H9 (cell line): ENCODE data around the gene TBRG1. TPM values are rescaled to one million over a fixed set of nuclear protein-coding genes. Genes with fewer than 3 reads are reported as not detected.

Experiments
- DNase-seq: peaks from one replicate; pipeline ENCODE4 v3.0.0-alpha.2; 2017
- H2AFZ ChIP-seq: one replicate; pipeline ENCODE4 v1.6.1; 2013; ENCODE audit warnings: mild to moderate bottlenecking, low read length, control low read depth, moderate library complexity
- H2AK5ac ChIP-seq: 2 replicates; pipeline ENCODE4 v1.6.1; 2013; ENCODE audit warnings: low read length, control low read depth, mixed read lengths; ENCODE audit not compliant: insufficient read length
- H2BK120ac ChIP-seq: one replicate; pipeline ENCODE4 v1.6.1; 2013; ENCODE audit warnings: low read depth, mild to moderate bottlenecking, low read length, control low read depth, inconsistent platforms; ENCODE audit not compliant: poor library complexity, severe bottlenecking
- H2BK12ac ChIP-seq: 2 replicates; pipeline ENCODE4 v1.6.1; 2013; ENCODE audit warnings: low read length, control low read depth, mixed read lengths, low read depth; ENCODE audit not compliant: insufficient read length
- H2BK15ac ChIP-seq: 2 replicates; pipeline ENCODE4 v1.6.1; 2013; ENCODE audit warnings: low read depth, low read length, control low read depth
- H2BK20ac ChIP-seq: one replicate; pipeline ENCODE4 v1.6.1; 2013; ENCODE audit warnings: low read depth, mild to moderate bottlenecking, low read length, control low read depth, inconsistent platforms; ENCODE audit not compliant: poor library complexity, severe bottlenecking
- H2BK5ac ChIP-seq: 2 replicates; pipeline ENCODE4 v1.6.1; 2013; ENCODE audit warnings: low read length, control low read depth, mixed read lengths; ENCODE audit not compliant: insufficient read length
- H3K14ac ChIP-seq: 2 replicates; pipeline ENCODE4 v1.6.1; 2013; ENCODE audit warnings: low read length, control low read depth; ENCODE audit not compliant: insufficient read depth
- H3K18ac ChIP-seq: 2 replicates; pipeline ENCODE4 v1.6.1; 2013; ENCODE audit warnings: low read depth, mild to moderate bottlenecking, mixed read lengths, low read length, control low read depth; ENCODE audit not compliant: insufficient read length
- H3K23ac ChIP-seq: 2 replicates; pipeline ENCODE4 v1.6.1; 2013; ENCODE audit warnings: low read length, control low read depth, mixed read lengths, low read depth; ENCODE audit not compliant: insufficient read length
- H3K23me2 ChIP-seq: 2 replicates; pipeline ENCODE4 v1.6.1; 2013; ENCODE audit warnings: low read depth, mild to moderate bottlenecking, mixed read lengths, low read length, control low read depth; ENCODE audit not compliant: insufficient read length, poor library complexity, severe bottlenecking
- H3K27ac ChIP-seq: 2 replicates; pipeline ENCODE4 v1.5.1; 2013; ENCODE audit warnings: low read length, control low read depth, mixed read lengths, low read depth; ENCODE audit not compliant: insufficient read length
- H3K27me3 ChIP-seq: 2 replicates; pipeline ENCODE4 v1.6.1; 2013; ENCODE audit warnings: low read length, control low read depth, inconsistent platforms; ENCODE audit not compliant: insufficient read depth
- H3K4ac ChIP-seq: 2 replicates; pipeline ENCODE4 v1.6.1; 2013; ENCODE audit warnings: low read depth, mild to moderate bottlenecking, control low read depth, inconsistent platforms, low read length, moderate library complexity
- H3K4me1 ChIP-seq: 2 replicates; pipeline ENCODE4 v1.6.1; 2013; ENCODE audit warnings: low read length, control low read depth, inconsistent platforms; ENCODE audit not compliant: insufficient read depth
- H3K4me2 ChIP-seq: 2 replicates; pipeline ENCODE4 v1.6.1; 2013; ENCODE audit warnings: low read length, control low read depth, mixed read lengths; ENCODE audit not compliant: insufficient read length, insufficient read depth
- H3K56ac ChIP-seq: 2 replicates; pipeline ENCODE4 v1.6.1; 2013; ENCODE audit warnings: low read depth, mild to moderate bottlenecking, mixed read lengths, low read length, control low read depth; ENCODE audit not compliant: insufficient read length
- H3K79me1 ChIP-seq: 2 replicates; pipeline ENCODE4 v1.6.1; 2013; ENCODE audit warnings: low read depth, mild to moderate bottlenecking, moderate library complexity, low read length, control low read depth, inconsistent platforms; ENCODE audit not compliant: insufficient read depth, poor library complexity, severe bottlenecking
- H3K79me2 ChIP-seq: 2 replicates; pipeline ENCODE4 v1.6.1; 2013; ENCODE audit warnings: low read length, control low read depth, inconsistent platforms; ENCODE audit not compliant: insufficient read depth
- H3K9ac ChIP-seq: 2 replicates; pipeline ENCODE4 v1.6.1; 2013; ENCODE audit warnings: low read length, control low read depth, mixed read lengths; ENCODE audit not compliant: insufficient read length; ENCODE audit errors: extremely low read depth
- H3K9me3 ChIP-seq: one replicate; pipeline ENCODE4 v1.6.1; 2013; ENCODE audit warnings: low read depth, low read length, inconsistent platforms; ENCODE audit not compliant: control insufficient read depth
- H3T11ph ChIP-seq: one replicate; pipeline ENCODE4 v1.6.1; 2013; ENCODE audit warnings: mild to moderate bottlenecking, low read length, control low read depth, inconsistent platforms
- H4K20me1 ChIP-seq: one replicate; pipeline ENCODE4 v1.6.1; 2013; ENCODE audit not compliant: control insufficient read depth, insufficient read length, insufficient read depth
- H4K5ac ChIP-seq: 2 replicates; pipeline ENCODE4 v1.6.1; 2013; ENCODE audit warnings: low read depth, mild to moderate bottlenecking, mixed read lengths, low read length, control low read depth; ENCODE audit not compliant: insufficient read length
- H4K8ac ChIP-seq: replicated peaks from 2 replicates; pipeline ENCODE4 v1.6.1; 2013; ENCODE audit warnings: low read length, control low read depth, mixed read lengths, low read depth; ENCODE audit not compliant: insufficient read length
- H4K91ac ChIP-seq: 2 replicates; pipeline ENCODE4 v1.6.1; 2013; ENCODE audit warnings: low read depth, mild to moderate bottlenecking, moderate library complexity, mixed read lengths, low read length, control low read depth; ENCODE audit not compliant: insufficient read length
- H3K27ac Mint-ChIP-seq, 3 experiments: 2 replicates in 2 of 3; 3 replicates in 1 of 3; pipeline ENCODE4 v1.8.0; 2020 to 2021; ENCODE audit warnings: mixed read lengths in 3 of 3, mild to moderate bottlenecking in 1 of 3, moderate library complexity in 1 of 3
- H3K27me3 Mint-ChIP-seq: 2 replicates; pipeline ENCODE4 v1.8.0; 2021; ENCODE audit warnings: low read depth, mild to moderate bottlenecking, moderate library complexity, mixed read lengths
- H3K36me3 Mint-ChIP-seq, 3 experiments: 2 replicates in 2 of 3; 3 replicates in 1 of 3; pipeline ENCODE4 v1.8.0; 2020 to 2021; ENCODE audit warnings: low read depth in 3 of 3, mixed read lengths in 3 of 3; ENCODE audit not compliant: insufficient read depth in 1 of 3
- H3K4me1 Mint-ChIP-seq, 2 experiments: 2 replicates each; pipeline ENCODE4 v1.8.0; 2020; ENCODE audit warnings: mixed read lengths in 2 of 2
- H3K4me3 Mint-ChIP-seq, 2 experiments: 2 replicates in 1 of 2; 3 replicates in 1 of 2; pipeline ENCODE4 v1.8.0; 2020 to 2021; ENCODE audit warnings: mild to moderate bottlenecking in 2 of 2, mixed read lengths in 2 of 2, moderate library complexity in 1 of 2
- H3K9me3 Mint-ChIP-seq, 2 experiments: 2 replicates in 1 of 2; 3 replicates in 1 of 2; pipeline ENCODE4 v1.8.0; 2020; ENCODE audit warnings: mild to moderate bottlenecking in 2 of 2, mixed read lengths in 2 of 2, moderate library complexity in 1 of 2
- CTCF ChIP-seq: fragments of 200-600 bp; sonication (generic); conservative IDR thresholded peaks from 3 replicates; pipeline ENCODE4 v1.8.0; 2021; ENCODE audit warnings: antibody characterized with exemption, mild to moderate bottlenecking
- WGBS: extraction: QIAGEN DNeasy Blood & Tissue Kit; methylation state at CpG from one replicate; pipeline ENCODE4 v1.1.7; 2013; ENCODE audit warnings: missing lambda C conversion rate, low lambda C conversion rate, mixed read lengths; ENCODE audit not compliant: insufficient read length; ENCODE audit errors: extremely low coverage; 5-methylcytosine and 5-hydroxymethylcytosine counted together
- total RNA-seq: library from RNA; stranded (reverse); gene quantifications from 2 replicates; pipeline ENCODE4 v1.2.1, GENCODE V29; 2021

Gene TBRG1
- total RNA-seq, 1 experiment from 2014 or later = 23.9 TPM

- Histone ChIP-seq H3K56ac (no peak within 1 kb of the TSS), H4K91ac (no peak within 1 kb of the TSS), H3K9me3 (no peaks in the 10 kb centered on the region), H4K20me1 (no peaks in the 10 kb centered on the region), H3K9ac (no peak within 1 kb of the TSS), H3K4me2 (no peak within 1 kb of the TSS), H3T11ph (no peak within 1 kb of the TSS), H3K23ac (no peak within 1 kb of the TSS), H3K4ac (no peak within 1 kb of the TSS), H2BK5ac (no peak within 1 kb of the TSS), H3K4me1 (no peaks in the 10 kb centered on the region), H2BK120ac (no peak within 1 kb of the TSS), H3K27ac (no peak within 1 kb of the TSS), H4K8ac (no peak within 1 kb of the TSS), H2AFZ (no peak within 1 kb of the TSS), H3K27me3 (no peaks in the 10 kb centered on the region), H3K79me2 (no peaks in the 10 kb centered on the region), H3K23me2 (no peaks in the 10 kb centered on the region), H3K18ac (no peak within 1 kb of the TSS), H3K14ac (peak within 1 kb of the TSS; percentile 70), H2AK5ac (no peak within 1 kb of the TSS), H3K79me1 (no peaks in the 10 kb centered on the region), H2BK15ac (no peak within 1 kb of the TSS), H2BK12ac (no peak within 1 kb of the TSS), H2BK20ac (no peak within 1 kb of the TSS), H4K5ac (no peak within 1 kb of the TSS)
- H3K36me3 Mint-ChIP-seq = no peaks in the 10 kb centered on the region
- no peak within 1 kb of the TSS for H3K4me3 Mint-ChIP-seq
- no peaks in the 10 kb centered on the region for H3K9me3 Mint-ChIP-seq
- H3K4me1 Mint-ChIP-seq = no peaks in the 10 kb centered on the region
- no CpG with 5 or more reads among the region's 5 CpGs for WGBS
- no peak for TF ChIP-seq CTCF
- H3K27ac Mint-ChIP-seq = peak within 1 kb of the TSS in 1 of 3 experiments; percentile 44; a peak in 1 of 7 replicates
- H3K27me3 Mint-ChIP-seq = no peaks in the 10 kb centered on the region; the same call in 1 of the 2 replicates
- DNase-seq = no peak
Observed at GRCh38 chr11:124611064-124611463, 11.6 kb upstream of the TBRG1 start, which contains the start of gene PANX3. PANX3 (plus strand) TSS chr11:124611428; CDS start chr11:124611557, 129 bp downstream.
